T-helper 1 cell treated with Interleukin-12 subunit alpha and Interleukin-12 subunit beta and Interleukin-4 antibody, amounts not matched to agents 30 μg/mL and 1 μg/mL, for 36 hours (primary cell): ENCODE data around the gene TNS1.
"Not testable (repeated sequence)": the region's sequence is repeated elsewhere in the genome, so short reads cannot be mapped to it uniquely, and the experiment has no call there.

Experiments
- H3K27ac Mint-ChIP-seq: one replicate; pipeline ENCODE4 v1.8.0; 2021; ENCODE audit warnings: mild to moderate bottlenecking, mixed read lengths
- H3K27me3 Mint-ChIP-seq: one replicate; pipeline ENCODE4 v1.8.0; 2021; ENCODE audit warnings: low read depth, mixed read lengths
- H3K36me3 Mint-ChIP-seq: one replicate; pipeline ENCODE4 v1.8.0; 2021; ENCODE audit warnings: low read depth, mixed read lengths
- H3K4me1 Mint-ChIP-seq: one replicate; pipeline ENCODE4 v1.8.0; 2021; ENCODE audit warnings: low read depth, mixed read lengths
- H3K4me3 Mint-ChIP-seq: one replicate; pipeline ENCODE4 v1.8.0; 2021; ENCODE audit warnings: mild to moderate bottlenecking, moderate library complexity, mixed read lengths
- H3K9me3 Mint-ChIP-seq: one replicate; pipeline ENCODE4 v1.8.0; 2021; ENCODE audit warnings: mixed read lengths

The TNS1 gene

DNA sequence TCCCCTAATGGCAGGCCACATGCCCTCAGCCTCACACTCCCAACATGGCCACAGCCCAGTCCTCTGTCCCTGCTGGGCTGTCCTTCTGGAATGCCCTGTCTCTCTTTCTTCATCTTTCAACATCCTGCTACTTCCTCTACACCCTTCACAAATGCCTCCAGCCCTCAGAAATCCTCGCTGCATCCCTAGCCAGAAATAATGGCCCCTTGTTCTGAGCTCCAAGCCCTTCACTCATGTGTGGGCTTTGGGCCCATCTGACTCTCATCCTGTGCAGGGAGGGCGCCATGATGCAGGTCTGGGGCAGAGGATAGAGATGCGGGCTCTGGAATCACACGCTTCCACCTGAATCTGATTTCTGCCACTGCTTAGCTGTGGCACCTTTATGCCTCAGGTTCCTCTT lies 181.9 kb downstream of the TNS1 start:
- H3K27ac Mint-ChIP-seq = no peak overlapping the region
- H3K4me1 Mint-ChIP-seq = no peaks in the 10 kb centered on the region
- no peaks in the 10 kb centered on the region for H3K9me3 Mint-ChIP-seq
- no peaks in the 10 kb centered on the region for H3K27me3 Mint-ChIP-seq
- no peak overlapping the region for H3K4me3 Mint-ChIP-seq
- no peaks in the 10 kb centered on the region for H3K36me3 Mint-ChIP-seq

DNA sequence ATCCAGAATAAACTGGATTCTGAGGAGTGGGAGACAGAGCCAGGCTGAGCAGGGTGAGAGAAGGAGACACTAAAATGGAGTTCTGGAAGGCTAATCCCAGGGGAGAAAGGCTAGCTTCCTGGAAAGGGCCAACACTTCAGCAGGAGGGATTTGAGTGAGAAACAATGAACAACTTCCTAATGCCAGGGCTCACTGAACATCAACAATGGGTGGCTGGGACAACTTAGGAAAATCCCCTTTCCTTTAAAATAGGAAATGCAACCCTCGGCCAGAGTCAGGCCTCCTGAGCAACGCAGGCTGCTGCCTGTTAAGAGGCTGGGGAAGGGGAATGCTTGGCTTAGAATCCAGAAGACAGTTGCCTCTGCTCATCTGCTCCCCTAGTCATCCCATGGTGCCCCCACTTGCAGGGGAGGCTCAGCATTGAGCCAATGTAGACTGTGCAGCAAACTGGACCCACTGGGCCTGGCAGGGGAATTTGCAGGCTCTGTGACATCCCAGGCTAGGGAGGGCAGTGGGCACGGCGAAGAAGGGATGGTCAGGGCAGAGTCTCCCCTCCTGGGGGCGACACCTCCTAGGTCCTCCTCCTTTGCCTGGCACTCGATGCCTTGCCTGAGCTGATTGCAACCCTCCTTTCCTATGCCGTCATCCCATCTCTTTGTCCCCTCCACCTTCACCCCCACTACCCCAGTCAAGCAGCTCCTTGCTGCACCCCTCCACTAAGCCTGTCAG lies 182.5 kb downstream of the TNS1 start:
- Mint-ChIP-seq H3K9me3 (no peaks in the 10 kb centered on the region), H3K36me3 (no peaks in the 10 kb centered on the region), H3K4me1 (no peaks in the 10 kb centered on the region), H3K27ac (no peak overlapping the region), H3K27me3 (no peaks in the 10 kb centered on the region), H3K4me3 (no peak overlapping the region)

DNA sequence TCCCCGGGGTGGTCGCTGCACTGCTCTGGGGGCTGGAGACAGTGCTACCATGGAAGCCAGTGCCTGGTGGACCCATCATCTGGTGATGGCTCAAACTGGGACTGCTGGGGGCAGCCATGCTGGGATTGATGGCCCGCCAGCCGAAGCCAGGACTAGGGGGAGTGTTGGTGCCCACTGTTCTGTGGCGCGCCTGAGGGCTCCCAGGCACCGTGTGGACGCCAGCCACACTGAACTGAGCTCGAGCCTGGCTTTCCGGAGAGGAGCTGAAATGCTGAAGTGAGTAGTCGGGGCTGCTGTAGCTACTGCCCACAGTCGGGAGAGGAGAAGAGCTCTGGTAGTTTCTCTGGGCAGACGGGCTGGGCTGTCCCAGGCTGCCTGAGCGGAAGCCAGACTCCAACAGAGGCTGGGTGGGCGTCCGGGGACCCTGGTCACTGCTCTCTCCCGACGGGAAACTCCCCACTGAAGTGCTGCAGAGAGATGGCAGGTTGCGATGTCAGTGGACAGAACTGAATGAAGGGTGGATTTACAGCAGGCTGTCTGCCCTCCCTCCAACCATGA lies 184.4 kb downstream of the TNS1 start:
- Mint-ChIP-seq H3K36me3 (no peaks in the 10 kb centered on the region), H3K4me1 (no peaks in the 10 kb centered on the region), H3K9me3 (no peaks in the 10 kb centered on the region), H3K27me3 (no peaks in the 10 kb centered on the region), H3K27ac (no peak overlapping the region), H3K4me3 (no peak overlapping the region)

DNA sequence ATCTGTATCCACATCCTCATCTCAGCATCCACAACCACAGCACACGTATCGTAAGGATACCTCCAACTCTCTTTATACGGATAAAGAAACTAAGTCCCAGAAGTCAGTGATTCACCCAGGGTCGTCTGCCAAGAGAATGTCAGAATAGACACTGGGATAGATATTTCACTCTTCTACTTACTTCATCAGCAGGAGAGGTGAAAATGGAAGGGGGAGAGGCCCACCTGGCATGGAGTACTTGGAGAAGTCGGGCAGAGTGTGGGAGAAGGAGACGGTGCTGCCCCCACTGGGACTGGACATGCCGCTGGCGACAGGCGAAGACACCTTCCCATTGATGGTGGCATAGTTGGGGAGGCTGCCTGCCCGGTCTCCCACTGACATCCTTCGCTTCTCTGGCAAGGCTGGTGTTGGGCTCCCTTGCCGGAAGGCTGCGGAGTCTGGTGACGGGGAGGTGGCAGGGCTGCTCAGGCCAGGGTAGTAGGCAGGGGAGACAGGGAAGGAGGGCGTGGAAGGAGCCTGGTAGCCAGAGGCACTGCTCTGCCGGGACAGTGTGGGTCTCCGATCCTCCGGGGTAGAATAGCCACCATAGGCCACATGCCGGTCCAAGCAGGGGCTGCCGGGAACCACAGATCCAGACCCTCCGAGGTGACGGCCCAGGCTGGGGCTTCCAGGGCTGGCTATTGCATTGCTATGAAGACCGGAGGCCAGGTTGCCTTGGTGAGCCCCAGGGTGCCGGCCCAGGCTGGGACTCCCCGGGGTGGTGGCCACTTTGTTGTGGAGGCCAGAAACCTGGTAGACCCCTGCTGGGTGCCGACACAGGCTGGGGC lies 185.1 kb downstream of the TNS1 start:
- Mint-ChIP-seq H3K27me3 (no peaks in the 10 kb centered on the region), H3K27ac (no peak overlapping the region), H3K36me3 (no peaks in the 10 kb centered on the region), H3K9me3 (no peaks in the 10 kb centered on the region), H3K4me1 (no peaks in the 10 kb centered on the region), H3K4me3 (no peak overlapping the region)

DNA sequence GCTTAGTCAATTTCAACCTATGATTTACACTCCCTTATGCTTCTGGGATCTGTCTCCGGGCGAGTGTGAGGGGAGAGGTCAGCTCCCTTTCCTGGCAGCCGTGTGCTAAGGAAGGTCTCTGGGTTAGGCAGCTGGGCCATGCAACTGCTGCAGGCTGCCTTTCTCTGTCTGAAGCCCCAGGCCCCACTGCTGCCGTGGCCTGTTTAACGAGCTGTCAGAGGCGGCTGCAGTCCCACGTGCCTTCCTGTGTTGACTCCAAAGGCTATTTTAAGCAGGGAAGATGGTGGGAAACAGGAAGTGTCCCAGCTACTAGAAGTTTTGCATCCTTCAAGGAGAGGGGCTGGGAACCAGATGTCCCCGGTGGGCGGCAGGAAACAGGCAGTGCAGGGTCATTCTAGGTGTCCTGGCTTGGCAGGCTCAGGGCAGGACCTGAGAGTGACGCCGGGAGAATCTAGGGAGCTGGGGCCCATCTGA lies 186.4 kb downstream of the TNS1 start:
- H3K27ac Mint-ChIP-seq = no peak overlapping the region
- no peak overlapping the region for H3K4me3 Mint-ChIP-seq
- no peaks in the 10 kb centered on the region for H3K36me3 Mint-ChIP-seq
- no peaks in the 10 kb centered on the region for H3K9me3 Mint-ChIP-seq
- no peaks in the 10 kb centered on the region for H3K4me1 Mint-ChIP-seq
- H3K27me3 Mint-ChIP-seq = no peaks in the 10 kb centered on the region

DNA sequence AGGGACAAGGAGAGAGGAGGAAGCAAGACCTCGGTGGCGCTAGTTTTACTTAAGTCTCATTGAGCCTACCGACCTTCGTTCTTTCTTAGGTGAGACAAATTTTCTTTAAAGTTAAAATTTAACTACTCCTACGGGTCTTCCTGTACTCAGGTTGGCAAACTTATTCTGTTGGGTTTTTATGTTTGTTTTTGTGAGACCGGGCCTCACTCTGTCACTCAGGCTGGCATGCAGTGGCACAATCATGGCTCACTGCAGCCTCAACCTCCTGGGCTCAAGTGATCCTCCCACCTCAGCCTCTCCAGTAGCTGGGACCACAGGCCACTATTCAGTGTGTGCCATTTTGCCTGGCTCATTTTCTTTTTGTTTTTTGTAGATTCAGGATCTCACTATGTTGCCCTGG lies 189.0 kb downstream of the TNS1 start:
- Mint-ChIP-seq H3K36me3 (no peaks in the 10 kb centered on the region), H3K27ac (no peak overlapping the region), H3K4me3 (no peak overlapping the region), H3K4me1 (no peaks in the 10 kb centered on the region), H3K9me3 (no peaks in the 10 kb centered on the region), H3K27me3 (no peaks in the 10 kb centered on the region)

DNA sequence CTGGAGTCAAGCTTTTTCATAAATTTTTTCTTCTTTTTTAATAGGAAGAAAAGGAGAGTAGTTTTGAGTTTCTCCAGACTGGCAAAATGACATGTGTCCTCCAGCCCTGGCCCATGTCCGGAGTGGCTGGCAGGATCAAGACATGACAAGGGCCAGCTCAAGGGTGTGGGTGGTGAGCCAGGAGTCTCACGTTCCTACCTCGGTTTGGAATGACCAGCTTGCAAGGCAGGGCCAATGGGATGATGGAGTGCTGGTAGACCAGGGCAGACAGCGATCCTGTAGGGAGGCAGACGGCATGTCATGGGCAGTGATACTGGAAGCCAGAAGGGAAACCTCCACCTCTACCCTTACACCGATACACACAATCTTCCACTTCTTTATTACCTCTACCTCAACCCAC lies 190.6 kb downstream of the TNS1 start:
- Mint-ChIP-seq H3K4me1 (no peaks in the 10 kb centered on the region), H3K27ac (no peak overlapping the region), H3K27me3 (no peaks in the 10 kb centered on the region), H3K36me3 (no peaks in the 10 kb centered on the region), H3K4me3 (no peak overlapping the region), H3K9me3 (no peaks in the 10 kb centered on the region)

DNA sequence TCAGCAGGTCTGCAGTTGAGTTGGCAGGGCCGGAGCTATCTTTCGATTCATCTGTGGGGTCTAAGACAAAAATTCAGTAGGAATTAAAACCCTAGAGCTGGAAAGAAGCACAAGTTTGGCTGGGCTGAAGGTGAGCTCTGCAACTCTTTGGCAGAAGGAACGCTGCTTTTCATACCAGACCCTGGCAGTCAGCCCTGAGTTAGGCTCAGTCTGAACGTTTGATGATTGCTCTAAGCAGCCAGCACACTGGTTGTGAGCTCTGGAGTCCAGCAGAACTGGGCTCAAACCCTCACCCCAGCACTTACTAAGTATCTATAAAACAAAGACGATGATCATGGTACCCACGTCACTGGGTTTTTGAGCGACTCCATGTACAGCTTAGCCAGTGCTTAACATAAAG lies 192.5 kb downstream of the TNS1 start:
- H3K36me3 Mint-ChIP-seq = no peaks in the 10 kb centered on the region
- no peaks in the 10 kb centered on the region for H3K4me1 Mint-ChIP-seq
- H3K27me3 Mint-ChIP-seq = no peaks in the 10 kb centered on the region
- peaks cover 3% of the 10 kb centered on the region for H3K9me3 Mint-ChIP-seq
- no peak overlapping the region for H3K4me3 Mint-ChIP-seq
- no peak overlapping the region for H3K27ac Mint-ChIP-seq

DNA sequence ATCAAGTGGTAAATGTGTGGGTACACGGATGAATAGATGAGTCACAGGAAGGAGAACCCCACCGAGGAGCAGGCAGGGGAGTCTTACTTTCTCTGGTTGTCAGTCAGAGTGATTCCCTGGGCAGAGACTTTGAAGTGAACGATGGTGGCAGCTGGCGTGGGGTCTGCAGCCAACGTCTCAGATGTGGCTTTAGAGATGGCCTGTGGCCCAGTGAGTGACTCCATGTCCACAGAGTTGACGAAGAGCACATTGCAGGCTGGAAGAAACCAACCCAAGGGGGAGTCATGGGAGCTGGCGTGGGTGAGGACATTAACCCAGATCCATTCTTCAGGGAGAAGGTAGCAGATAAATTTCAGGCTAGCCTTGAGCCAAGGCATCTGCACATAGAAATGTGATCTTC lies 193.1 kb downstream of the TNS1 start:
- no peaks in the 10 kb centered on the region for H3K4me1 Mint-ChIP-seq
- H3K27me3 Mint-ChIP-seq = no peaks in the 10 kb centered on the region
- H3K27ac Mint-ChIP-seq = no peak overlapping the region
- H3K36me3 Mint-ChIP-seq = no peaks in the 10 kb centered on the region
- no peak overlapping the region for H3K4me3 Mint-ChIP-seq
- H3K9me3 Mint-ChIP-seq = peaks cover 3% of the 10 kb centered on the region

DNA sequence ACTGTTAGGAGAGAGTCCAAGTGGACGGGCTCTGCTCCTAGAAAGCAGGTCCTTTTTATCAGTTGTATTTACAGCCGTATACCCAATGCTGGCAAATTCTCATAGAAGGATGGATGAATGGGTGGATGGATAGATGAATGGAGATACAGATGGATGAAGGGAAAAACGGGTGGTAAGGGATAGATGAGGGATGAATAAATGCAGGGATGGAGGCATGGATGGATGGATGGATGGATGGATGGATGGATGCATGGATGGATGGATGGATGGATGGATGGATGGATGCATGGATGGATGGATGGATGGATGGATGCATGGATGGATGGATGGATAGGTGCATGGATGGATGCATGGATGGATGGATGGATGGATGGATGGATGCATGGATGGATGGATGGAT lies 193.8 kb downstream of the TNS1 start:
- H3K36me3 Mint-ChIP-seq, H3K4me3 Mint-ChIP-seq, H3K9me3 Mint-ChIP-seq, H3K27me3 Mint-ChIP-seq, H3K27ac Mint-ChIP-seq, H3K4me1 Mint-ChIP-seq: not testable (repeated sequence)

DNA sequence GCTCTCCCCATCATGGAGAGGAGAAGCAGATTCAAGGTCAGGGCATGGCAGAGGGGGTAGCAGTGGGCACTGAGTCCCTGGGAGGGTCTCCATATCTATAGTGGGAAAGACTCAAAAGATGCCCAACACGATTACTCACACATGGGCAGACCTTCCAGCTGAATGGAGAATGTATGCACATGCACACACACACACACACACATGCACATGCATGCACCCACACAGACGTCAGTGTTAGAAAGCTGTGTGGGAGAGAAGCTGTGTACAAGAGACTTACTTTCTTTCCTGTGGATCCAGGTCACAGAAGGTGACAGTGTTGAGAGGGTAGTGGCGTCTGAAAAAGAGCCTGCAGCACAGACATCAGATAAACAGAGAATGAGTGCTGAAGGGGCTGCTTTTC lies 194.5 kb downstream of the TNS1 start:
- Mint-ChIP-seq H3K4me3 (no peak overlapping the region), H3K9me3 (peaks cover 3% of the 10 kb centered on the region), H3K36me3 (no peaks in the 10 kb centered on the region), H3K4me1 (no peaks in the 10 kb centered on the region), H3K27ac (no peak overlapping the region), H3K27me3 (no peaks in the 10 kb centered on the region)

DNA sequence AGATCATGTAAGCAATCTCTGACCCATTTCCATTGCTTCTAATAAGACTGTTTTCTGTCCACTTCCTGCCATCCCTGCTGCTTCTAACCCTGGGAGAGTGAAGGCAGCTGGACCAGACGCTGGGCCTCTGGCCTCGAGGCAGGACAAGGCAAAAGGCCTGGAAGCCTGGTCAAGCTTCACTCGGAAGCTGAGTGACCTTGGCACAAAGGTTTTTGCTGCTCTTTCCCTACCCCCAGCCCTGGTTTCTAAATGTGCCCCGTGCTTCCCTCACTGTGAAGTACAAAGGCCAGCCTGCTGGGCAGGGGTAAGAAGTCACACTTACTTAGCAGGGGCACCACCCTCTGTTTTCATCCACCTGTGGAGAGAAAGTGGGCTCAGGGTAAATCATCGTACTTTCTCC lies 195.0 kb downstream of the TNS1 start:
- H3K9me3 Mint-ChIP-seq = peaks cover 3% of the 10 kb centered on the region
- no peak overlapping the region for H3K27ac Mint-ChIP-seq
- no peak overlapping the region for H3K4me3 Mint-ChIP-seq
- no peaks in the 10 kb centered on the region for H3K36me3 Mint-ChIP-seq
- H3K27me3 Mint-ChIP-seq = no peaks in the 10 kb centered on the region
- H3K4me1 Mint-ChIP-seq = no peaks in the 10 kb centered on the region

DNA sequence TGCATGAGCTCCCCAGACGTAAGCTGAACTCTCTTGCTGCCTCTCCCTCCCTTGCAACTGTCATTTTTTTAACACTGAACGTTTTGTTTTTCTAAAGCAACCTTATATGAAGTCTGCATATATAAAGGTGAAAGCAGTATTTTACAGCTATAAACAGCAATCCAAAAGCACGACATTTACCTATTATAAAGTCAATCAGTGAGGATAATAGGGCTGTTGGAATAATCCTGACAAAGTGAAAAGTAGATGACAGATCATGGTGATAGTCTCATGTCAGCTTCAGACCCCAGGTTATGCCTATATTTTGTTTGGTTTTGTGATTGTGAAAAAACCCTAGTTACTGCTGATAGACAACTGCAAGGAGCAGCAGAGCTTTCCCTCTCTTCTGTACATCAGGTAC lies 195.8 kb downstream of the TNS1 start:
- Mint-ChIP-seq H3K4me3 (no peak overlapping the region), H3K36me3 (no peaks in the 10 kb centered on the region), H3K27ac (no peak overlapping the region), H3K27me3 (no peaks in the 10 kb centered on the region), H3K4me1 (no peaks in the 10 kb centered on the region), H3K9me3 (peaks cover 3% of the 10 kb centered on the region)

DNA sequence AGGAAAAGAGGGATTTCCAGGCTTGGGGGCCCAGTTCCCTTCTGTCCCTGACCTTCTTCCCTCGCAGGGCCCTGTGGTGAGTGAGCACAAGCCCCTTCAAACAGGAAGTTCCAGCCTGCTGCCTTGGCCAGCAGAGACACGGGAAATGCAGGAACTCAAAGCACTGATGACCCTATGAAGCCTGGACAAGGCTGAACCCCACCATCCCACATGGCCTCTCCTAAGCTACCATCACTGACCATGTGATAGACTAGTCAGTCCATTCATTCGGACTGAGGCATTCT lies 196.4 kb downstream of the TNS1 start:
- H3K27ac Mint-ChIP-seq = no peak overlapping the region
- H3K9me3 Mint-ChIP-seq = peaks cover 3% of the 10 kb centered on the region
- no peaks in the 10 kb centered on the region for H3K36me3 Mint-ChIP-seq
- no peaks in the 10 kb centered on the region for H3K27me3 Mint-ChIP-seq
- H3K4me3 Mint-ChIP-seq = no peak overlapping the region
- H3K4me1 Mint-ChIP-seq = no peaks in the 10 kb centered on the region
